Fibroblast of mammary gland (primary cell): Measurements from ENCODE around the gene SORBS1.
A peak's percentile ranks its signal among the peaks of the same experiment; 100 is the strongest.

ENCODE experiments used
- DNase-seq: peaks from one replicate; pipeline ENCODE4 v3.0.0-alpha.2; 2010; ENCODE audit warnings: low read depth
- H3K4me3 ChIP-seq: 2 replicates; pipeline ENCODE4 v1.5.1; 2011; ENCODE audit warnings: low read depth, mild to moderate bottlenecking, low read length, moderate library complexity; ENCODE audit not compliant: control insufficient read depth
- TF ChIP-seq, protein P1 (sequence below): conservative IDR thresholded peaks from 2 replicates; pipeline ENCODE4 v1.5.1; 2011; ENCODE audit warnings: low read depth, low read length, inconsistent platforms; ENCODE audit not compliant: control insufficient read depth, insufficient read depth

Gene SORBS1

DNA sequence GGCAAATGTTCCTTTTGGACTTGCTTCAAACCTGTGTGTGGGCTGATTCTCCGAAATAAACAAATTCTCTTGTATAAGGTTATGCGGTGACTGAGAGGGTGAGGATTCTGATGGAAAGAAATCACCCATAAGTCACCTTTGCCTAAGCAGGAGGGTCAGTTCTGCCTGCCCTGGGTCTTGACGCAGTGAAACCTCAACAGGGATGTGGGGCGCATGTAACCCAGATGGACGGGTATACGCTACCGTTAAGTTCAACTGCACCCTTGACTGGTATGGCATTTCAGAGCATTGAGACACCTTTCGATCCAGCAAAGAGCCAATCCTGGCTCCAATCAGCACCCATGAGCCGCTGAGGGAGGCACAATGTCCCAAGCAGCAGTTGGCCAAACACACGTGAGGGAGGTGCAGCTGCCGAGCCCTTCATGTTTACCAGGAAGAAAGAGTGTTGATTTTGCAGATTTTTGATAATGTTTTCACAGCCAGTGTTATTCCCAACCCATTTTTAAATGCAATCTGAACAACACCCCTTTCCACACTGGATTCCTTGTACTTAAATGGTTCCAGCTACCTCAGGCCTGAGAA, 48.1 kb downstream of the SORBS1 start:
- DNase-seq = no peak
- TF ChIP-seq, protein P1, sequence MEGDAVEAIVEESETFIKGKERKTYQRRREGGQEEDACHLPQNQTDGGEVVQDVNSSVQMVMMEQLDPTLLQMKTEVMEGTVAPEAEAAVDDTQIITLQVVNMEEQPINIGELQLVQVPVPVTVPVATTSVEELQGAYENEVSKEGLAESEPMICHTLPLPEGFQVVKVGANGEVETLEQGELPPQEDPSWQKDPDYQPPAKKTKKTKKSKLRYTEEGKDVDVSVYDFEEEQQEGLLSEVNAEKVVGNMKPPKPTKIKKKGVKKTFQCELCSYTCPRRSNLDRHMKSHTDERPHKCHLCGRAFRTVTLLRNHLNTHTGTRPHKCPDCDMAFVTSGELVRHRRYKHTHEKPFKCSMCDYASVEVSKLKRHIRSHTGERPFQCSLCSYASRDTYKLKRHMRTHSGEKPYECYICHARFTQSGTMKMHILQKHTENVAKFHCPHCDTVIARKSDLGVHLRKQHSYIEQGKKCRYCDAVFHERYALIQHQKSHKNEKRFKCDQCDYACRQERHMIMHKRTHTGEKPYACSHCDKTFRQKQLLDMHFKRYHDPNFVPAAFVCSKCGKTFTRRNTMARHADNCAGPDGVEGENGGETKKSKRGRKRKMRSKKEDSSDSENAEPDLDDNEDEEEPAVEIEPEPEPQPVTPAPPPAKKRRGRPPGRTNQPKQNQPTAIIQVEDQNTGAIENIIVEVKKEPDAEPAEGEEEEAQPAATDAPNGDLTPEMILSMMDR = no peak
- H3K4me3 ChIP-seq = no peak overlapping the region

DNA sequence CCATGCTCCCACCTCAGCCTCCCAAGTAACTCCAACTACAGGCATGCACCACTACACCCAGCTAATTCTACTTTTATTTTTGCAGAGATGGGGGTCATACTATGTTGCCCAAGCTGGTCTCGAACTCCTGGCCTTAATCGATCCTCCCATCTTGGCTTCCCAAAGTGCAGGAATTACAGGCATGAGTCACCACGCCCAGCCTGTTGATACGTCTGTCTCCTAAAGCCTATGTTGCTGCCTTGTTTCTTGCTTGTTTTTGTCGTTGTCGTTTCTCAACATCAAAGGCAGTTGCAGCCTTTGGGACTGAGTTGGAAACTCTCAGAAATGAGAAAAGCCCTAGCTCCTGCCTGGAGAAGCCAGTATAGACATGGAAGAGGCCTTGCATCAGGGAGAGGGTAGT, 49.9 kb downstream of the SORBS1 start:
- no peak overlapping the region for H3K4me3 ChIP-seq
- DNase-seq = no peak
- TF ChIP-seq, protein P1 = no peak

DNA sequence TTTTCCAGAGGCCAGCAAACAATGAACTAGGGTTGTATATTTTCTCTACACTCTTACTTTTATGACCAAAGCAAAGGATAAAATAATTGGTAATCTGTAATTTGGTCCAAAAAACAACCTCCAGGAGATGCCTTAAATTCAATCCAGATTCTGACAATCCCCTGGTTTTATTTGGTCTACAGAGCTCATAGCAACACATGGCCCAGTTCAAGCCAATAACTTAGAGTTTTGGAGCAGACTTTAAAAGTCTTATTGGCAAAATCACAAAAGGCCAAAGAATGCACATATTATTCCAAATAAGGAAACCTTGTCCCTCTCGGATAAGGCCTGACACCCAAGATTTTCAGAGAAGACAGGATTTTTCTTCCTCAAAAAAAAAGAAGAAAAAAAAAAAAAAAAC, 51.9 kb downstream of the SORBS1 start:
- no peak overlapping the region for H3K4me3 ChIP-seq
- DNase-seq = no peak

DNA sequence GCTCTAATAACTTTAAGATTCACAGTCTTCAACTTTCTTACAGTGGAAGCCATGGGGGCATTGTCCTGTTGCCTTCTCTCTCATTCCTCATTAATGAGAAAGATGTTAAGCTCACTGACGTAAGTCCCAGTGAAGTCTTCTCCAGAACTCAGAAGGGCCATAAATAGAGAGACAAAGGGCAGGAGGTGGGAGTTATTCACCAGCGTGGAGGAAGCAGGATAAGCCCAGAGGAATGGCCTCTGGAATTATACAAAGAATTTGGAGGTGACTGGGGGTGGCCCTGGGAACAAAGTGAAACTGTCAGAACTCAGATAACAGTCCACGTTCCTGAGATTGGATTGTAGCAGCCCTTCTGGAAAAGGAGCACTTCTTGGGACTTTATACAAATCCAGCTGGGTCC, 52.4 kb downstream of the SORBS1 start:
- H3K4me3 ChIP-seq = no peak overlapping the region
- TF ChIP-seq, protein P1 = no peak
- DNase-seq = peak; percentile 26

More for the DNA sequence above, 51.9 kb downstream of the SORBS1 start:
- TF ChIP-seq, protein P1 = no peak

DNA sequence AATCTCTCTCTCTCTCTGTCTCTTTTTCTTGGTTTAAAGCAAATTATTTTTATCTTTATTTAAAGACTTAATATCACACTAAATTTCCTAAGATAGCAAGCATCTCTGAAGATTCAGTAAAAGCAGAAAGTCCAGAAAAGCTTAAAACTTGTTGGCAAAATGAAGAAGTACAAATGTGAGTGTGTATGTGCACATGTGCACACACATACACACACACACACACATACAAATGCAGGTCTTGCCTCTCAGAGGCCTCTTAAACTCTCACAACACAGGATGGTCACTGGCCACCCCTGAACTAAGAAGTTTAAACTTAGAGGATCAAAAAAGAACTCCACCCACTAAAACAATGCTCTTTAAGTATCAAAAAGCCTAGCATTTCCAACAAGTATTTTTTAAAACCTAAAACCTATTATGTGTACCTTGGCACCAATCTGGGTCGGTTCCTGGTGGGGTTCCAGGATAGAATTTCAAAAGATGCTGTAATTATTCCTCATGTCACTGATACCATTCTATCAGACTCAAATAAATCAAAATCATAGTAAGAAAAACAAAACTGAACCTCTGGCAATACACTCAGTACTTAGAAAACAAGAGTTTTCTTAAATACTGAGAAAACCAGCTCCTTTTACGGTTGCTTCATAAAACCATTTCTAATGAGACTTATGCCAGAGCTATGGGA, 55.0 kb downstream of the SORBS1 start:
- TF ChIP-seq, protein P1 = no peak
- DNase-seq = no peak
- no peak overlapping the region for H3K4me3 ChIP-seq

DNA sequence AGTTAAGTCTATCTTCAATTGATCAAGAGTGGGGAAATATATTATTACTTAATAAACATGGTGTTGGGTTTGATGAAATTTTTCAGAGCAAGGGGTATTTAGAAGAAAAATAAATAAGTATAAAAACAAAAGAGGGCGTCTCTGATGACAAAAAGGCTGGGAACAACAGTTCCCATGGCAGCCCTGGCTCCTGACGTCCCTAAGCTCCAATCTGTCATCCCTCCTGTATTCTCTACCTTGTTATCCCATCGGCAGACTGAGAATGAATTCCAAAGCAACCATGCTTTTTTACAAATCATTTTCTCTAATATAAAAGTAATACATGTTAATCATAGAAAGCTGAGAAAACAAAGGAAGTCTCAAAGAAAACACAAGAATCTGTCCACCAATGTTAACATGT, 55.5 kb downstream of the SORBS1 start:
- no peak for DNase-seq
- no peak overlapping the region for H3K4me3 ChIP-seq

More for the DNA sequence above, 55.5 kb downstream of the SORBS1 start:
- TF ChIP-seq, protein P1 = no peak
